HG02981 (cell line): ENCODE data around the gene POLR2L.

Source experiments
- ATAC-seq: cut with Tn5 transposase; IDR thresholded peaks from one replicate; pipeline ENCODE4 v1.9.1; 2021; ENCODE audit warnings: mild to moderate bottlenecking, moderate library complexity; ENCODE audit not compliant: unreplicated experiment

Gene POLR2L

GRCh38 chr11:855796-856195 lies 13.5 kb upstream of the POLR2L start:
- ATAC-seq, result no peak

GRCh38 chr11:855330-855674 lies 13.0 kb upstream of the POLR2L start:
- no peak for ATAC-seq

GRCh38 chr11:854601-855329 lies 12.4 kb upstream of the POLR2L start:
- no peak for ATAC-seq

DNA sequence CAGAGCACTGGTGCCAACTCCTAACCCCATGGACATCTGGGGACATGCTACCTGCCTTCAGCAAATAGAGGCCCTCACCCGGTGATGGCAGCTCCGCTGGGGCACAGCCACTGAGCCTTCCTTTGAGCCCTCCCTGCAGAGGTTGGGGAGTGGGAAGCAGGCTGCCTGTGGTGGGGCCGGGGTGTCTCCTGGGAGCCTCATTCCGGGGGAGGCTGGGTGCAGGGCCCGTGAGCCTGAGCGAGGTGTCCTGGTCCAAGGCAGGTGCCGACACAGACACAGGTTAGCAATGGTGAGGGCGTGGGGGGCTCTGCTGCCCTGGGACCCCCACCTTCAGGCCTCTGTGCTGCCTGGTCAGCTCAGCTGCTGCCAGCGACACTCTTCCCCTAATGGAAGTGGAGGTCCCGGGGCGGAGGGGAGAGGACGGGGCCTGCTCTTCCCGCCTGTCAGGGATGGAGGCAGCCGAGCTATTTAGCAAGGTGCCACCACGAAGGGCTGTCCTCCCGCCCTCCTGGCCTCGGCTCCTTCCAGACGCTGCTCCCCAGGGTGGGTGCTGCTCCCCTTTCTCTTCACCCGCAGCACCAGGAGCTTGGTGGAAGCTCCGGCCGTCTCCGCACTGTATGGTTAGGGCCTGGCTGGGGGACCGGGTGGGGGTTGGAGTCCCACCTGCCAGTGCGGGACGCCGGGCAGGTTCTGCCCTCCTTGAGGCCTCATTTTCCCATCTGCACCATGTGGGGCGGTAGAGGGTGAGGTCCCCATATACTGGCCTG lies 11.5 kb upstream of the POLR2L start:
- ATAC-seq, result no peak

GRCh38 chr11:852762-853161 lies 10.4 kb upstream of the POLR2L start:
- no peak for ATAC-seq

- no peak for ATAC-seq
Measured at GRCh38 chr11:850775-851763, 8.7 kb upstream of the POLR2L start.

- ATAC-seq, result no peak
Measured at GRCh38 chr11:849951-850774, 7.8 kb upstream of the POLR2L start.

GRCh38 chr11:849104-849824 lies 6.9 kb upstream of the POLR2L start:
- ATAC-seq, result no peak

DNA sequence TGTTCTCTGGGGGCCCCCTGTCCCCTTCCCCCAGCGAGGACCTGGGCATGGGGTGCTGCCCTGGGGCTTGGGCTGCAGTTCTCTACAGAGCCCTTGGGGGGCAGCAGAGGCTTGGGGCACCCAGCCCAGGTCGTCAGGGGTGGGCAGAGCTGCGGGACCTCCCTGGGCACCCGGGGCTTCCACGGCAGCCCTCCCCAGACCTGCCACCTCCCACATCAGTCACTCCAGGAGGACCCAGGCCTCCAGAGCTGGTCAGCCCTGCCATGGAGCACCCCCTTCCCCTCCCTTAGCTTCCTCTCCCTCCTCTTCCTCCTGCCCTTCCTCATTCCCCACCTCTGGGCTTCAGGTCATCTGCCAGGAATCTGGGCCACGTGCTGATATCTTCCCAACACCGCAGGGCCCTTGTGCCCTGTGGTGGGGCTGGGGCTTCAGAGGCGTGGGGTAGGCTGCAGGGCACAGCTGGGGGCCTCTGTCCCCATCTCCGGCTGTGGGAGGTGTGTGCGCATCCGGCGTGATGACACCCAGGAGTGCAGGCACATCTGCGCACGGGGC lies 6.1 kb upstream of the POLR2L start:
- no peak for ATAC-seq

DNA sequence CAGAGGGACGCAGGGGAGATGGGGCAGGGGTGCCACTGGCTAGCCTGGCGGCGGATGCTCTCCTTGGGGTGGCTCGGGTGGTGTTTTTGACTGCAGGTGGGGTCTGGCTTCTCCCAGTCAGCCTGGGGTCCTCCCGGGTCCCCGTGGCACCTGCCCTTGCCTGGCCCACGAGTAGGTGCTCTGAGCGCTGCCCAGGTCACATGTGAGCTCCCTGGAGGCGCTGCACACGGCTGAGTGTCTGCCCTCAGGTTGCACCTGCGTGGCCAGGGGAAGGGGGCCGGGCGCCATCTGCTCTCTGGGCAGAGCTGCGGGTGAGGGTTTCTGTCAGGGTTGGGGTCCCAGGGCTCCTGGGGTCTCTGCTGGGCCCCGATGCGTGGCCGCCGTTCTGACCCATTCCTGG lies 5.5 kb upstream of the POLR2L start:
- ATAC-seq, result no peak

DNA sequence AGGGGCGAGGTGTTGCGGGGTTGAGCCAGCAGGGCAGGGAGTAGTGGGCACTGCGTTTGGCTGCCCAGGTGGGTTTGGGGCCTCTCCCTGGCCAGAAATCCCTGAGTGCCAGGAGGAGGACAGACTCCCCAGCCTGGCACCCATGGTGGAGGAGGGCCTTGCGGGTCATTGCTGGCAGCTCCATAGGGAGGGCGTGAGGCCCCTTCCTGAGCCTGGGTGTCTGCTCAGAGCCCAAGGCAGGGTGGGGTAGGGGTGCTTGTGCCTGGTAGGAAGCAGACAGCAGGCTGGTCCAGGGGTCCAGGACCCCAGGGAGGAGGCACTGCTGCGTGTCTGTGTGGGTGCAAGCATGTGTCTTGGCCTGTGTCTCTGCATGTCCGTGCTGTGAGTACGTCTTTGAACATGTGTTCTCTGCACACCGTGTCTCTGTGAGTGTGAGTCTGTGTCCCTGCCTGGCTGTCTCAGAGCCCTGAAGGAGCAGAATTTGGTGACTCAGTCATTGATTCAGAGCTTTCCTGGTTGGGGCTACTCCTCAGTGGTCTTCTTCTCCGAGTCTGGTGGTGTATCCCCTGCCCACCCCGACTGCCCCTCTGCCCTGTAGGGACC lies 4.3 kb upstream of the POLR2L start:
- no peak for ATAC-seq

DNA sequence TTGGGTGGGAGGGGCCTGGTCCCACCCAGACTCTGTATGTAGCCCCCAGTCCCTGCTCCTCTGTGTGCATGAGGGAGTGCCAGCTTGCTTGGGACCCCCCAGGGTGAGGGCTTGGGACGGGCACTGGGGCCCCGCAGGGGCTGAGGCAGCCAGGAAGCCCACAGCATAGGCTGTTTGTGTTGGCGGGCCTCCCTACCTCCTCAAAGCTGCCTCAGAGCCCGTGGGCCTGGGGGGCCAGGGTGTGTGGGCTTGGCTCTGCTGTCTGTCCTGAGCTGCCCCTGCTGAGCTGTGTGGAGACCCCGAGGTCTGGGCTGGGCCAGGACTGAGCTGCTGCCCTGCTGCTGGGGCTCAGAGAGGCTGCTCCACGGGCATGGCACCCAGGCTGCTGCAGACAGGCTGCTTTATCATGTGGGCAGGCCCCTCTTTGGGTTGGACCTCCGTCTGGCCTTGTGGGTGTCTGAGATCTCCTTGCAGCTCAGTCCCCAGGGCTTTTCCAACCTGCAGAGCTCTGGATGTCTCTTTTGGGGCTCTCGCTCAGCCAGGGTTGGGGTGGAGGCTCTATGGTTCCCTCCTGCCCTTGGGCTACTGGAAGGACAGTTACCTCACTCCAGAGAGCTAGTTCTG lies 3.7 kb upstream of the POLR2L start:
- no peak for ATAC-seq

- ATAC-seq, result no peak
Measured at GRCh38 chr11:844693-845644, 2.6 kb upstream of the POLR2L start.

DNA sequence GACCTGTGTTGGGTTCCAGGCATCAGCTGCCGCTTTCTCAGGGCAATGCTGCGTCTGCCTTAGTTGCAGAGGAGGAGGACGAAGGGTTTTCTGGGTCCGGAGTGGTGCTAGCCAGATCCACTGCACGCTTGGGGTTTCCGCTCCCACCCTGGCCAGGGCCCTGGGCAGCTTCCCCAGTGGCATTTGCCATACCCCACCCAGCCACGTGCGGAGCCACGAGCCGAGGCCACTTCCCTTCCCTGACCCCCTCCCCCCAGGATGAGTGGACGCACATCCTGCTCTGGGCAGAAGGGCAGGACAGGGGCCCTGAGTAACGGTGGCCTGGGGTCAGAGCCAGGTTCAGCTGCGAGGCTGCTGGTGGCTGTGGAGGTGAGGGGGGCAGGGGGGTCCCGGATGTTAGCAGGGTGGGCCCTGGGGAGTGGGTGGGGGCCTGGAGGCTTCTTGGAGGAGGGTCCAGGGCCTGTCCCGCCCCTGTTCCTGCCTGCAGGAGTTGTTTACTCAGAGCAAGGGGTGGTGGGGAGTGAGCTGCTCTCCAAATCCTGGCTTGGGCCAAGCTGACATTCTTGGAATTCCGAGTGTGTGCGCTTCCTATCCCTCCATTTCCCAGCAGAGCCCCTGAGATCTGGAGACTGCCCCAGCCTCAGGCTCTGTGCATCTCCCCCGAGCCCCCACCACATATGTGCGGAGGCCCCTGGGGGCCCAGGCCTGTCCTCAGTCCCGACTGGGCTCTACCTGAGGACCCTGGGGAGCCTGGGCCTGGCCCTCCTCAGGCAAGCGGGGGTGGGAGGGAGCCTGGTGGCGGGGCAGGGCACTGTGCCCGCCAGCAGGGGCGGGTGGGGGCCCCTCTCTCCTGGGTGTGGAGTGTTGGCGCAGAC lies 1.7 kb upstream of the POLR2L start:
- ATAC-seq, result no peak

DNA sequence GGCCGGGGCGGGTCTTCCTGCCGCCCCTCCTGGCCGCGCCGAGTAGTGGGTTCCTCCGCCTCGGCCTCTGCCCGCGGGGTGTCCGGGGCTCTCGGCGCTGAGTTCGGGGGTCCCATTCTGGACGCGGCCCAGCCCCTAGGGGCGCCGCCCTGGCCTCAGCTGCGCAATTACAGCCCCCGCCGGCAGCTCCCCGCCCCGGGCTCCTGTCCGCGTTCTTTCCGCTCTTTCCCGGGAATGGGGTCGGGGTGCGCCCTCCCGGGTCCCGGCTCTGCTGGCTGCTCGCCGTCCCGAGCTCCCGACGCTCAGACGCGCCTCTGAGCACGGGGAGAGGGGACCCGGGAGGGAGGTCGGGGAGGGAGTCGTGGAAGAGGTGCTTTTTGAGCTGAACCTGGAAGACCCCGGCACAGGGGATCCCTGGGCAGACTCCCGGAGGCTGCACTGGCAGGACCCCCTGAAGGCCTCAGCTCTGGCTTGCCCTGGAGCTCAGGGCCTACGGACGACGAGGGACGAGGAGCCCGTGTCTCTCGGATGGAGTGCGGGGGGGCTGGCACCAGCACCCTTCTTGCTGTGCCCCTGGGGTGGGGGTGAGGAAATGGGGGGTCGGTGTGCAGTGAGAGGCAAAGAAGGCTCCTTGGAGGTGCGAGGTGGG lies 881 bp upstream of the POLR2L start:
- ATAC-seq, result peak; percentile 13

- ATAC-seq, result peak; percentile 18
Measured at GRCh38 chr11:841981-842369, 354 bp downstream of the POLR2L start.
